GM18951 (cell line): ENCODE measurements around the gene FSCN2.

ENCODE experiments used
- POLR2A ChIP-seq: IDR thresholded peaks from 4 replicates; pipeline ENCODE4 v1.6.1; 2011; ENCODE audit warnings: mild to moderate bottlenecking; ENCODE audit not compliant: insufficient read length, insufficient read depth; ENCODE audit errors: extremely low read depth
- in situ Hi-C: fragments of 300-500 bp; cut with MboI; formaldehyde crosslinking; loops from one replicate; pipeline ENCODE4 v1.12.0; 2022; ENCODE audit warnings: low sequenced_read_pairs, mixed read lengths, inconsistent platforms; ENCODE audit not compliant: unreplicated experiment

FSCN2 gene

DNA sequence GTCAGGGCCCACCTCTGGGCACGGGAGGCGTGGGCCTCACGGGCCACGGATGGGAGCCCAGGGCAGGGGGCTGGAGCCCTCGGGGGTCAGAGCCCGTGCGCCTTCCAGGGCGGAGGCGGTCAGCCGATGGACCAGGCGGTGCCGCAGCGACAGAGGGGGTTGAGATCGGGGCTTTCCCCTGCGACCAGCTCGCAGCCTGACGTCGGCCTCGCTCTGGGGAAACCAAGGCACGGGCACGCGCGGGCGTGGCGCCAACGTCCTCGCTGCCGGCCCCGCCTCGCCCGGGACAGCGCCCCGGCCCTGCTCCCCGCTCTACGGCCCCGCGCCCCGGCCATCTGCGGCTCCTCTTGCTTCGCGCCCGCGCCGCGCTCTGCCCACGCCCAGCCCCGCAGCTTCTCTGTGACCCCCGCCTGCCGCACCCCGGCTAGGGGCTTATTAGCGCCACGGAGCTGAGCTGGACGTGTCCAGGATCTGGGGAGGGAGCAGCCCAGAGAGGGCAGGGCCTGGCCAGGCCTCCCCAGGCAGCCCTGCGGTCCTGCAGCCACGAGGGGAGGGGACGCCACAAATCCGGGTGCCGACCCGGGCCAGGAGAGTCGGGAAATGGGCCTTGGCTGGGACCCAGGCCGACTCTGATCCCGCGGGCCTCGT lies 29.1 kb upstream of the FSCN2 start:
- in situ Hi-C loops: no loop called here
- no peak for TF ChIP-seq POLR2A

DNA sequence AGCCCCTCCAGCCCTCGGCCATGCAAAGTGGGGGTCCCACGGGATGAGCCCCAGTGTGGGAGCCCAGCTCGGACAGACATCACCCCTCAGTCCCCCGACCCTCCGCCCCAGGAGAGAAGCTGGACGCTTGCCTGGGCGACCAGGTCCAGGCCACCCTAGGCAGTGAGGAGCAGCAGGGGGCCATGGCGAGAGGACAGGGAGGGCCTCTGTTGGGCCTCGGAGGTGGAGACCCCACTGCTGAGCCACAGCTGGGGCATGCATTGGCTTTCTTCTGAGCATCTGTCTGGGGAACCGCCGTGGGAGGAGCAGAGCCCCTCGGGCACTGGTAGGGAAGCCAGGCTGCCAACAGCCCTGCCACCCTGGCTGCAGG lies 28.6 kb upstream of the FSCN2 start:
- in situ Hi-C loops: no loop called here
- no peak for TF ChIP-seq POLR2A

DNA sequence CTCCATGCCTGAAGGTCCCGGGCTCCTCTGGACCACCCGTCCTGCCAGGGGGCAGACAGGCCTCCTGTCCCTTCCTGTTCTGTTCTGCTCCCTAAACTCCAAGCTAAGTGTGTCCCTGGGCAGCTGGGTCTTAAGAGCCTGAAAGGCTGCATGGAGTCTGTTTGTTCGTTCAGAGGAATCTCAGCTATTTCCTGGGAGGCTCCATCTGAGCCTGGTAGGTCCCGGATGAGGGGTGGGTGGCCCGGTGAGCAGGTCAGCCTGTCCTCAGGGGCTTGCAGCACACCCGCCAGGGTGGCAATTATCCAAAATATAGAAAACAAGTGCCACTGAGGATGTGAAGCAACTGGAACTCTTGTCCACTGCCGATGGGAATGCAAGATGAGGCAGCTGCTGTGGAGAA lies 28.1 kb upstream of the FSCN2 start:
- in situ Hi-C loops: no loop called here
- no peak for TF ChIP-seq POLR2A

DNA sequence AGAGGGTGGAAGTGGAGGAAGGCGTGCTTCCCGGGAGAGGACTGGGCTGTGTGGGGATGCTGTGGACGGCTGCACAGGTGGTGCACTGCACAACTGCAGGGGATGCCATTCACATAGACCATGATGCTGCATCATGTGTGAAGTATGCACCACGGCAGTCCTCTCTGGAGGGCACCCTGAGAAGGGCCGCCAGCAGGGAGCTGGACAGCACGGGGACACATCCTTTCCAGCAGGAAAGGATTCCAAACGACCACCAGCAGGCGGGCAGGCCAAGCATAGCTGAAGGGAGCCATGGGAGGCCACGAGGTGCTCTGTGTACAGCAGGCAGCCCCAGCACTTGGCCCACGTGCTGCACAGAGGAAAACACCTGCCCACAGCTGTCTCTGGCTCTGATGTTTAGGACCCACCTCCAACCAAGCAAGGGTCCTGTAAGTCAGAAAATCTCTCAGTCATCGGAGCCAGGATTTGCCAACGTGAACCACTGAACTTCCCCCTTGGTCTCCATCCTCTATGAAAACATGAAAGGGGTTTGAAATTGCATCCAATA lies 25.6 kb upstream of the FSCN2 start:
- in situ Hi-C loops: no loop called here
- TF ChIP-seq POLR2A: no peak

DNA sequence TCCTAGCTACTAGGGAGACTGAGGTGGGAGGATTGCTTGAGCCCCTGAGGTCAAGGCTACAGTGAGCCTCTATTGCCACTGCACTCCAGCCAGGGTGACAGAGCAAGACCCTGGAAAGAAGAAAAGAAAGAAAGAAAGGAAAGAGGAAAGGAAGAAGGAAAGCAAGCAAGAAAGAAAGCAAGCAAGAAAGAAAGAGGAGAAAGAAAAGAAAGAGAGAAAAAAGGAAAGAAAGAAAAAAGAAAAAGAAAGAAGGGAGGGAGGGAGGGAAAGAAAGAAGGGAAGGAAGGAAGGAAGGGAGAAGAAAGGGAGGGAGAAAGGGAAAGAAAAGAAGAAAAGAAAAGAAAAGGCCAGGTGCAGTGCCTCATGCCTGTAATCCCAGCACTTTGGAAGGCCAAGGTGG lies 24.6 kb upstream of the FSCN2 start:
- in situ Hi-C loops: no loop called here
- TF ChIP-seq POLR2A: no peak

DNA sequence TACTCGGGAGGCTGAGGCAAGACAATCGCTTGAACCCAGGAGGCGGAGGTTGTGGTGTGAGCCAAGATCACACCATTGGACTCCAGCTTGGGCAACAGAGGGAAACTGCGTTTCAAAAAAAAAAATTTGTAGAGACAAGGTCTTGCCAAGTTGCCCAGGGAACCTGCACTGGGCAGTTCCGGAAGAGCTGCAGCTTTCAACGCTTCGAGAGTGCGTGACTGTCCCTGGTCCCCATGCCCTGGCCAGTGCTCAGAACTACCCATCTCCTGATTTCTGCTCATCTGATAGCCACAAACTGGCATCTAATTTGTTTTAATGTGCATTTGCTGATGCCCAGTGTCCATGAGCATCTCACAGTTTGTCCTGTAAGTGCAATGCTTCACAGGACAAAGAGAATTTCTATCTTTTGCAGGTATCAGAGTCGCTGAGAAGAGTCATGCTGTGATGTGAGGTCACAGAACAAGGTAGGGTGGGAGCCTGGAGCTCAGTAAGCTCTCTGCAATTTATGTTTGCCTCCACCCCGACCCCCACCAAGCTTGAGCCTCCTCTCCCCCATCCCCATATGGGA lies 19.5 kb upstream of the FSCN2 start:
- TF ChIP-seq POLR2A: peak; percentile 57
- in situ Hi-C loops: no loop called here

DNA sequence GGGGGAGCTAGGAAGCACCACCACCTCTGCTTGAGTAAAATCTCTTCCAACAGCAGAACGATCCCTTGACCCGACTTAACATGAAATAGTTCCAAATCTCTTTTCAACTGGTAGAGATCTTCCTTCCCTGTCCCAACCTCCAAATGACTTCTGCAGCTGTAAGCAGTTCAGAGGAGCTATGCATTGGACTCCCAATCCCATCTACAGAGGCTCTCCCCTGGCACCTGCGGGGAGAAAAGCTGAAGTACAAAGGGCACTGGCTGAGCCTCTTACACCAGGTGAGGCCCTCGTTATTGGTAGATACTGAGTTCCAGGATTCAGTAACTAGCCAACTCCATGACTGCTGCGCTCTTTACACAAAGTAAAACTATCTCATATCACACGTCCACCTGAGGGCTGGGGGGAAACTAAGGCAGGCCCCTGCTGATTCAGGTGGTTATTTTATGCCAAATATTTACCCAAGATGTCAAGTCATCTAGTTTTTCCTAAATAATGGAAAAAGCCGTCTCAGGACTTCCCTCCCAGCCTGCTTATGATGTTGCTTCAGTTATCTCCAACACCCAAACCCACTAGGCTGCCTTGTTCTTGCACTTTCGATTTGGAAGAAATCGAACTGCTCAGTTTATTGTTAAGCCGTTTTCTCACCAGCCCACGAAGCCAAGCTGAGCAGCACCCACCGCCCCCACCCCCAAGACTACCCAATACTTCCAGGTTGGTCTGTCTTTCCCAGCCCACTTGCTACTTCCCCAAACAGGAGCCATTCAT lies 18.8 kb upstream of the FSCN2 start:
- in situ Hi-C loops: no loop called here
- TF ChIP-seq POLR2A: peak; percentile 47

DNA sequence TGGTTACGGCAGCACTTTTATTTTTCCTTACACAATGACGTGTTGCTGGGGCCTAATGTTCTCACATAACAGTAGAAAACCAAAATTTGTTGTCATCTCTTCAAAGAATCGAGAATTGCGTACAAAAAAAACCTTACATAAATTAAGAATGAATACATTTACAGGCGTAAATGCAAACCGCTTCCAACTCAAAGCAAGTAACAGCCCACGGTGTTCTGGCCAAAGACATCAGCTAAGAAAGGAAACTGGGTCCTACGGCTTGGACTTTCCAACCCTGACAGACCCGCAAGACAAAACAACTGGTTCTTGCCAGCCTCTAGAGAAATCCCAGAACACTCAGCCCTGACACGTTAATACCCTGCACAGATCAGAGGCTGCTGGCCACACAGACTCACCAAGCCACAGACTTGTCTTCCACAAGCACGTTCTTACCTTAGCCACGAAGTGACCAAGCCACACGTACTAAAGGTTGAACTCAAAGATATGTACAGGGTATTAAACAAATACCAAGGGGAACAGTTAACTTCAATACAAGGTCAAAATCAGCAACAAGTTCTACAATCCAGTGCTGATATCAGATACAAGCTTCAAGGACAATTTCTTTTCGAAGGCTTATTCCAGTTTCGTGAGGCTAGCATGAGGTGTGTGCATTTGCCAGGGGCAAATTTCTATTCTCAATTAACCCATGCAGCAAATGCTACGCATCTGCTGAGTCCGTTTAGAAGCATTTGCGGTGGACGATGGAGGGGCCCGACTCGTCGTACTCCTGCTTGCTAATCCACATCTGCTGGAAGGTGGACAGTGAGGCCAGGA lies 18.0 kb upstream of the FSCN2 start:
- in situ Hi-C loops: no loop called here

DNA sequence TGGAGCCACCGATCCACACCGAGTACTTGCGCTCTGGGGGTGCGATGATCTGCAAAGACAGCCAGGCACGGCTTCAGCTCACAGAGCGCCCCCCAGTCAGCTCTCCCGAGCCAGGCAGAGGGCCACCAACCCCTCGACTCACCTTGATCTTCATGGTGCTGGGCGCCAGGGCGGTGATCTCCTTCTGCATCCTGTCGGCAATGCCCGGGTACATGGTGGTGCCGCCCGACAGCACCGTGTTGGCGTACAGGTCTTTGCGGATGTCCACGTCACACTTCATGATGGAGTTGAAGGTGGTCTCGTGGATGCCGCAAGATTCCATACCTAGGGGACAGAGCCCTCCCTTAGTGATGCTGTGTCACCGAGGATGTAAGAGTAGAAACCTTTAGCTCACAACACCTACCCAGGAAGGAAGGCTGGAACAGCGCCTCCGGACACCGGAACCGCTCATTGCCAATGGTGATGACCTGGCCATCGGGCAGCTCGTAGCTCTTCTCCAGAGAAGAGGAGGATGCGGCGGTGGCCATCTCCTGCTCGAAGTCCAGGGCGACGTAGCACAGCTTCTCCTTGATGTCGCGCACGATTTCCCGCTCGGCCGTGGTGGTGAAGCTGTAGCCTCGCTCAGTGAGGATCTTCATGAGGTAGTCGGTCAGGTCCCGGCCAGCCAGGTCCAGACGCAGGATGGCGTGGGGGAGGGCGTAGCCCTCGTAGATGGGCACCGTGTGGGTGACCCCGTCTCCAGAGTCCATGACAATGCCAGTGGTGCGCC lies 17.2 kb upstream of the FSCN2 start:
- peak; percentile 45 for TF ChIP-seq POLR2A
- in situ Hi-C loops: no loop called here

More for the DNA sequence above, 18.0 kb upstream of the FSCN2 start:
- TF ChIP-seq POLR2A: no peak

DNA sequence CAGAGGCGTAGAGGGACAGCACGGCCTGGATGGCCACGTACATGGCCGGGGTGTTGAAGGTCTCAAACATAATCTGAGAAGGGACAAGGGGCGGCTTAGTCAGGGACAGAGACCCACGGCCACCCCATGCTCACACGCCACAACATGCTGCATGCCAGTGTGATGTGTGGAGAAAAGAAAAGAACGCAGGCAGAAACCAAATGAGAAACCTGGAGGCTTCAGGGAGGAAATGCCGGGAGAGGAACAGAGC lies 16.7 kb upstream of the FSCN2 start:
- in situ Hi-C loops: no loop called here
- TF ChIP-seq POLR2A: no peak

DNA sequence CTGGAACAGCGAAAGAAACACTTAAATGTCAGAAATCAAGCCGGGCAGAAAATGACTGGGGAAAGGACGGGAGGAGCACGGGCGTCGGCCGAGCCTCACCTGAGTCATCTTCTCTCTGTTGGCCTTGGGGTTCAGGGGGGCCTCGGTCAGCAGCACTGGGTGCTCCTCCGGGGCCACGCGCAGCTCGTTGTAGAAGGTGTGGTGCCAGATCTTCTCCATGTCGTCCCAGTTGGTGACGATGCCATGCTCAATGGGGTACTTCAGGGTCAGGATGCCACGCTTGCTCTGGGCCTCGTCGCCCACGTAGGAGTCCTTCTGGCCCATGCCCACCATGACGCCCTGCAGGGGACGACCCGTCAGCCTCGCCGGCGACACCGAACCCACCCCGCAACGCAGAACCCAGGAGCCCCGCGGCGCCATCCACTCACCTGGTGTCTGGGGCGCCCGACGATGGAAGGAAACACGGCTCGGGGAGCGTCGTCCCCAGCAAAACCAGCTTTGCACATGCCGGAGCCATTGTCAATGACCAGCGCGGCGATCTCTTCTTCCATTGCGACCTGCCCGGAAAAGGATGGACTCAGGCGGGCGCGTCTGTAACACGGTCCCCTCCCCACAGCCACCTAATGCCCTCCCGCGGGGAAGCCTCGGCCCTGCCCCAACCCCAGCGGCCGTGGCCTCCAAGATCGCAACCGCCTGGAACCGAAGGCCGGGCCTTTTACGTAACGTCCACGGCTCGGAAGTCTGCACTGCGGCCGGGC lies 16.2 kb upstream of the FSCN2 start:
- TF ChIP-seq POLR2A: no peak
- in situ Hi-C loops: no loop called here

DNA sequence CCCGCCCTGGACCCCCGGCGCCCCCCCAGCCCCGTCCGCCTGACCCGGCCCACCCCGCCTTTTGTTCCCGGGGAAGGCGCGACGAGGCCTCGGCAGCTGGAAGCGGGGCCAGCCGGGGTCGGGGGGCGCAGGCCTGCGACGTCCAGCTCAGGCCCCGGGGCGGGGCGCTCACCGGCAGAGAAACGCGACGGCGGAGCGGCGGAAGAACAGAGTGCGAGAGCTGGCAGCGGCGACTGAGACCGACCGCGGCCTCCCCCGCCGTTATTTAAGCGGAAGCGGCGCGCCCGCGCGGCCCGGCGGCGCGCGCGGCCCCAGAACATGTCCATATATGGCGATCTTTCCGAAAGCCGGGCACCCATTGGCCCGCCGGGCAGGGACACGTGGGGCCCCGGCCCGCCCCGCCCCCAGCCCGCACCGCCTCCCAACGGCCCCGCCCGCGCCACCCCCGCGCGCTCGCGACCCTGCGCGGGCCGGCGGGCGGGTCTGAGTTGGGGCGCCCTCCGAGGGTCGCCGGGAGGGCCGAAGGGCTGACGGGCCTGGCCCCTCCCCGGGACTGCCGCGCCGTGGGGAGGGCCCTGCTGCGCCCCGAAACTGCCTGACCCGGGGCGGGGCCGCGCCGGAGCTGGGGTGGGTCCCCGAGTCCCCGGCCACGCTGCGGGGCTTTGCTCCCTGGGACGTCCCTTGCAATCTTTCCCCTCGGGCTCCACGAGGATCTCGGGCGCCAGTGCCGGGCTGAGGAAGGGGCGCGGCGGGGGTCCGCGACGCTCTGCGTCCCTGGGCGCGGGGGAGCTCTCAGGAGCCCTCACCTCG lies 15.4 kb upstream of the FSCN2 start, which contains the start of gene ACTG1:
TSS of gene ACTG1 (minus strand) at position 238 of the 810 bp plus-strand sequence. CDS start 445 bp downstream, outside the sequence.
- in situ Hi-C loops: no loop called here
- peak; percentile 100 for TF ChIP-seq POLR2A

DNA sequence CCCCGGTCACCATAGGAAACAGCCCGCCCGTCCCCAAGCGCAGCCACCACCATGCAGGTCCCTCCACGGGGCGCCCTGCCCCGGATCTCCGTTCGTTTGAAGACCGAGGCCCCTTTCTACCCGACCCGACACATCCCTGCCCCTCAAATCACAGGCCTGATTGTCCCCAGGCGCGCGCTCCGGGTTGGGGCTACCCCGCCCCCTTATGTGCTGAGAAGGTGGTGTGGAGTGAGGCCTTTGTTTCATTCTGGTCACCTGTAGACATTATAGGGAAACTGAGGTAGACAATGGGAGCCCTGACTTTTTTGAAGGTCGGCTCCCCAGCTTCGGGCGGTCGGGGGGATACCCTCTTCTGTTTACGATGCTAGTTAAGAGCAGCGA lies 14.8 kb upstream of the FSCN2 start:
- TF ChIP-seq POLR2A: peak; percentile 32
- in situ Hi-C loops: no loop called here
